ENCODE data around the gene PPP4R1. TPM values are rescaled to one million over a fixed set of nuclear protein-coding genes. Genes with fewer than 3 reads are reported as not detected.

PPP4R1 gene
- total RNA-seq, 1 donor from 2014 or later = 108 TPM

GRCh38 chr18:9628984-9629383 is 14.6 kb upstream of the PPP4R1 start:
- peaks cover 18% of the 10 kb centered on the region for H3K4me1 Mint-ChIP-seq (ENCODE audit: low read depth)

GRCh38 chr18:9627642-9628041 is 13.3 kb upstream of the PPP4R1 start:
- H3K27me3 Mint-ChIP-seq (ENCODE audit: low read depth) = no peaks in the 10 kb centered on the region
- peak overlapping the region; percentile 58 for H3K27ac Mint-ChIP-seq (ENCODE audit: unreplicated experiment)
- H3K4me1 Mint-ChIP-seq (ENCODE audit: low read depth) = peaks cover 16% of the 10 kb centered on the region
- H3K36me3 Mint-ChIP-seq (ENCODE audit: low read depth) = no peaks in the 10 kb centered on the region
- TF ChIP-seq, protein P1, sequence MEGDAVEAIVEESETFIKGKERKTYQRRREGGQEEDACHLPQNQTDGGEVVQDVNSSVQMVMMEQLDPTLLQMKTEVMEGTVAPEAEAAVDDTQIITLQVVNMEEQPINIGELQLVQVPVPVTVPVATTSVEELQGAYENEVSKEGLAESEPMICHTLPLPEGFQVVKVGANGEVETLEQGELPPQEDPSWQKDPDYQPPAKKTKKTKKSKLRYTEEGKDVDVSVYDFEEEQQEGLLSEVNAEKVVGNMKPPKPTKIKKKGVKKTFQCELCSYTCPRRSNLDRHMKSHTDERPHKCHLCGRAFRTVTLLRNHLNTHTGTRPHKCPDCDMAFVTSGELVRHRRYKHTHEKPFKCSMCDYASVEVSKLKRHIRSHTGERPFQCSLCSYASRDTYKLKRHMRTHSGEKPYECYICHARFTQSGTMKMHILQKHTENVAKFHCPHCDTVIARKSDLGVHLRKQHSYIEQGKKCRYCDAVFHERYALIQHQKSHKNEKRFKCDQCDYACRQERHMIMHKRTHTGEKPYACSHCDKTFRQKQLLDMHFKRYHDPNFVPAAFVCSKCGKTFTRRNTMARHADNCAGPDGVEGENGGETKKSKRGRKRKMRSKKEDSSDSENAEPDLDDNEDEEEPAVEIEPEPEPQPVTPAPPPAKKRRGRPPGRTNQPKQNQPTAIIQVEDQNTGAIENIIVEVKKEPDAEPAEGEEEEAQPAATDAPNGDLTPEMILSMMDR (IDR thresholded peaks at IDR 0.05) = no peak
- H3K9me3 Mint-ChIP-seq (ENCODE audit: low read depth) = no peaks in the 10 kb centered on the region
- no peak overlapping the region for H3K4me3 Mint-ChIP-seq (ENCODE audit: unreplicated experiment)
- DNase-seq (ENCODE audit: low spot score) = no peak

More at GRCh38 chr18:9628984-9629383, 14.6 kb upstream of the PPP4R1 start:
- TF ChIP-seq, protein P1 (IDR thresholded peaks at IDR 0.05) = no peak
- Mint-ChIP-seq H3K4me3 (ENCODE audit: unreplicated experiment) (no peak overlapping the region), H3K27me3 (ENCODE audit: low read depth) (no peaks in the 10 kb centered on the region), H3K36me3 (ENCODE audit: low read depth) (no peaks in the 10 kb centered on the region), H3K9me3 (ENCODE audit: low read depth) (no peaks in the 10 kb centered on the region), H3K27ac (ENCODE audit: unreplicated experiment) (no peak overlapping the region)
- DNase-seq (ENCODE audit: low spot score) = no peak

DNA sequence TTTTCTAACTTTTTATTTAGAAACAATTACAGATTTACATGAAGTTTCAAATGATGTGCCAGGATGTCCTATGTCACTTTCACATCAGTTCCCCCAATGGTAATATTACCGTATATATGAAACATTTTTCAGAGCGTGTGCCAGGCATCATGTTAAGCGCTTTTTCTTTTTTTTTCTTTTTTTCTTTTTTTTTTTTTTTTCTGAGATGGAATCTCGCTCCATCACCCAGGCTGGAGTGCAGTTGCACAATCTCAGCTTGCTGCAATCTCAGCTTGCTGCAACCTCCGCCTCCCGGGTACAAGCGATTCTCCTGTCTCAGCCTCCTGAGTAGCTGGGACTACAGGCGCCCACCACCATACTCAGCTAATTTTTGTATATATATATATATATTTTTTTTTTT is 5.6 kb upstream of the PPP4R1 start:
- Mint-ChIP-seq H3K27ac (ENCODE audit: unreplicated experiment) (peak overlapping the region; percentile 43), H3K27me3 (ENCODE audit: low read depth) (no peaks in the 10 kb centered on the region), H3K4me3 (ENCODE audit: unreplicated experiment) (no peak overlapping the region), H3K9me3 (ENCODE audit: low read depth) (no peaks in the 10 kb centered on the region), H3K4me1 (ENCODE audit: low read depth) (peaks cover 34% of the 10 kb centered on the region), H3K36me3 (ENCODE audit: low read depth) (no peaks in the 10 kb centered on the region)
- no peak for DNase-seq (ENCODE audit: low spot score)
- TF ChIP-seq, protein P1 (IDR thresholded peaks at IDR 0.05) = no peak

GRCh38 chr18:9619545-9619944 is 5.2 kb upstream of the PPP4R1 start:
- no peak overlapping the region for H3K4me3 Mint-ChIP-seq (ENCODE audit: unreplicated experiment)
- H3K27ac Mint-ChIP-seq (ENCODE audit: unreplicated experiment) = peak overlapping the region; percentile 43
- peaks cover 34% of the 10 kb centered on the region for H3K4me1 Mint-ChIP-seq (ENCODE audit: low read depth)
- no peaks in the 10 kb centered on the region for H3K9me3 Mint-ChIP-seq (ENCODE audit: low read depth)
- TF ChIP-seq, protein P1 (IDR thresholded peaks at IDR 0.05) = no peak
- H3K36me3 Mint-ChIP-seq (ENCODE audit: low read depth) = no peaks in the 10 kb centered on the region
- no peak for DNase-seq (ENCODE audit: low spot score)
- no peaks in the 10 kb centered on the region for H3K27me3 Mint-ChIP-seq (ENCODE audit: low read depth)

GRCh38 chr18:9619056-9619455 is 4.7 kb upstream of the PPP4R1 start:
- Mint-ChIP-seq H3K36me3 (ENCODE audit: low read depth) (no peaks in the 10 kb centered on the region), H3K27ac (ENCODE audit: unreplicated experiment) (peak overlapping the region; percentile 43), H3K4me1 (ENCODE audit: low read depth) (peaks cover 34% of the 10 kb centered on the region), H3K9me3 (ENCODE audit: low read depth) (no peaks in the 10 kb centered on the region), H3K27me3 (ENCODE audit: low read depth) (no peaks in the 10 kb centered on the region), H3K4me3 (ENCODE audit: unreplicated experiment) (no peak overlapping the region)
- DNase-seq (ENCODE audit: low spot score) = no peak
- TF ChIP-seq, protein P1 (IDR thresholded peaks at IDR 0.05) = no peak

Measured in chondrocyte (in vitro differentiated cells).